ENCODE results near the gene PPIA.

GRCh38 chr7:44783407-44783806 is 13.1 kb upstream of the PPIA start:
- TF ChIP-seq, protein P1, sequence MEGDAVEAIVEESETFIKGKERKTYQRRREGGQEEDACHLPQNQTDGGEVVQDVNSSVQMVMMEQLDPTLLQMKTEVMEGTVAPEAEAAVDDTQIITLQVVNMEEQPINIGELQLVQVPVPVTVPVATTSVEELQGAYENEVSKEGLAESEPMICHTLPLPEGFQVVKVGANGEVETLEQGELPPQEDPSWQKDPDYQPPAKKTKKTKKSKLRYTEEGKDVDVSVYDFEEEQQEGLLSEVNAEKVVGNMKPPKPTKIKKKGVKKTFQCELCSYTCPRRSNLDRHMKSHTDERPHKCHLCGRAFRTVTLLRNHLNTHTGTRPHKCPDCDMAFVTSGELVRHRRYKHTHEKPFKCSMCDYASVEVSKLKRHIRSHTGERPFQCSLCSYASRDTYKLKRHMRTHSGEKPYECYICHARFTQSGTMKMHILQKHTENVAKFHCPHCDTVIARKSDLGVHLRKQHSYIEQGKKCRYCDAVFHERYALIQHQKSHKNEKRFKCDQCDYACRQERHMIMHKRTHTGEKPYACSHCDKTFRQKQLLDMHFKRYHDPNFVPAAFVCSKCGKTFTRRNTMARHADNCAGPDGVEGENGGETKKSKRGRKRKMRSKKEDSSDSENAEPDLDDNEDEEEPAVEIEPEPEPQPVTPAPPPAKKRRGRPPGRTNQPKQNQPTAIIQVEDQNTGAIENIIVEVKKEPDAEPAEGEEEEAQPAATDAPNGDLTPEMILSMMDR (IDR thresholded peaks at IDR 0.05): no peak
- TF ChIP-seq ZNF121 (CRISPR knock-in tag; IDR thresholded peaks at IDR 0.05): no peak
- TF ChIP-seq CDX4 (CRISPR knock-in tag; IDR thresholded peaks at IDR 0.05; ENCODE audit: borderline replicate concordance): no peak
- TF ChIP-seq, protein P2, sequence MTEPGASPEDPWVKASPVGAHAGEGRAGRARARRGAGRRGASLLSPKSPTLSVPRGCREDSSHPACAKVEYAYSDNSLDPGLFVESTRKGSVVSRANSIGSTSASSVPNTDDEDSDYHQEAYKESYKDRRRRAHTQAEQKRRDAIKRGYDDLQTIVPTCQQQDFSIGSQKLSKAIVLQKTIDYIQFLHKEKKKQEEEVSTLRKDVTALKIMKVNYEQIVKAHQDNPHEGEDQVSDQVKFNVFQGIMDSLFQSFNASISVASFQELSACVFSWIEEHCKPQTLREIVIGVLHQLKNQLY (CRISPR knock-in tag; IDR thresholded peaks at IDR 0.05): no peak
- TF ChIP-seq ZBTB21 (CRISPR knock-in tag; IDR thresholded peaks at IDR 0.05; ENCODE audit: borderline replicate concordance): no peak
- no peak for TF ChIP-seq FOXP1 (CRISPR knock-in tag; IDR thresholded peaks at IDR 0.05; ENCODE audit: borderline replicate concordance)
- TF ChIP-seq, protein P3, sequence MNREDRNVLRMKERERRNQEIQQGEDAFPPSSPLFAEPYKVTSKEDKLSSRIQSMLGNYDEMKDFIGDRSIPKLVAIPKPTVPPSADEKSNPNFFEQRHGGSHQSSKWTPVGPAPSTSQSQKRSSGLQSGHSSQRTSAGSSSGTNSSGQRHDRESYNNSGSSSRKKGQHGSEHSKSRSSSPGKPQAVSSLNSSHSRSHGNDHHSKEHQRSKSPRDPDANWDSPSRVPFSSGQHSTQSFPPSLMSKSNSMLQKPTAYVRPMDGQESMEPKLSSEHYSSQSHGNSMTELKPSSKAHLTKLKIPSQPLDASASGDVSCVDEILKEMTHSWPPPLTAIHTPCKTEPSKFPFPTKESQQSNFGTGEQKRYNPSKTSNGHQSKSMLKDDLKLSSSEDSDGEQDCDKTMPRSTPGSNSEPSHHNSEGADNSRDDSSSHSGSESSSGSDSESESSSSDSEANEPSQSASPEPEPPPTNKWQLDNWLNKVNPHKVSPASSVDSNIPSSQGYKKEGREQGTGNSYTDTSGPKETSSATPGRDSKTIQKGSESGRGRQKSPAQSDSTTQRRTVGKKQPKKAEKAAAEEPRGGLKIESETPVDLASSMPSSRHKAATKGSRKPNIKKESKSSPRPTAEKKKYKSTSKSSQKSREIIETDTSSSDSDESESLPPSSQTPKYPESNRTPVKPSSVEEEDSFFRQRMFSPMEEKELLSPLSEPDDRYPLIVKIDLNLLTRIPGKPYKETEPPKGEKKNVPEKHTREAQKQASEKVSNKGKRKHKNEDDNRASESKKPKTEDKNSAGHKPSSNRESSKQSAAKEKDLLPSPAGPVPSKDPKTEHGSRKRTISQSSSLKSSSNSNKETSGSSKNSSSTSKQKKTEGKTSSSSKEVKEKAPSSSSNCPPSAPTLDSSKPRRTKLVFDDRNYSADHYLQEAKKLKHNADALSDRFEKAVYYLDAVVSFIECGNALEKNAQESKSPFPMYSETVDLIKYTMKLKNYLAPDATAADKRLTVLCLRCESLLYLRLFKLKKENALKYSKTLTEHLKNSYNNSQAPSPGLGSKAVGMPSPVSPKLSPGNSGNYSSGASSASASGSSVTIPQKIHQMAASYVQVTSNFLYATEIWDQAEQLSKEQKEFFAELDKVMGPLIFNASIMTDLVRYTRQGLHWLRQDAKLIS (CRISPR knock-in tag; IDR thresholded peaks at IDR 0.05; ENCODE audit: borderline replicate concordance): no peak
- no peak for TF ChIP-seq ESRRA (CRISPR knock-in tag; IDR thresholded peaks at IDR 0.05; ENCODE audit: borderline replicate concordance)
- TF ChIP-seq ATF1 (CRISPR knock-in tag; IDR thresholded peaks at IDR 0.05): no peak
- TF ChIP-seq ELF4 (CRISPR knock-in tag; IDR thresholded peaks at IDR 0.05; ENCODE audit: low read depth): no peak
- no peak for TF ChIP-seq CBFB (CRISPR knock-in tag; IDR thresholded peaks at IDR 0.05; ENCODE audit: low read depth)
- TF ChIP-seq MAX (CRISPR knock-in tag; IDR thresholded peaks at IDR 0.05): no peak
- TF ChIP-seq ZNF423 (CRISPR knock-in tag; IDR thresholded peaks at IDR 0.05): no peak

Measured in WTC11 (cell line).